Mesothelial cell of epicardium (in vitro differentiated cells): ENCODE measurements around the gene STK40. TPM values are rescaled to one million over a fixed set of nuclear protein-coding genes. Genes with fewer than 3 reads are reported as not detected.

Experiments used
- DNase-seq, 2 experiments: peaks; one replicate each; pipeline ENCODE4 v3.0.0; 2021; ENCODE audit warnings: low spot score in 2 of 2; ENCODE audit not compliant: unreplicated experiment in 2 of 2
- H3K27ac Mint-ChIP-seq: 2 replicates; pipeline ENCODE4 v1.8.0; 2021; ENCODE audit warnings: mixed read lengths
- H3K27me3 Mint-ChIP-seq: 2 replicates; pipeline ENCODE4 v1.8.0; 2021; ENCODE audit warnings: low read depth, mixed read lengths
- H3K36me3 Mint-ChIP-seq: 2 replicates; pipeline ENCODE4 v1.8.0; 2021; ENCODE audit warnings: mixed read lengths
- H3K4me1 Mint-ChIP-seq: 2 replicates; pipeline ENCODE4 v1.8.0; 2021; ENCODE audit warnings: mixed read lengths
- H3K4me3 Mint-ChIP-seq: 2 replicates; pipeline ENCODE4 v1.8.0; 2021; ENCODE audit warnings: mild to moderate bottlenecking, moderate library complexity, mixed read lengths
- H3K9me3 Mint-ChIP-seq: 2 replicates; pipeline ENCODE4 v1.8.0; 2021; ENCODE audit warnings: mixed read lengths
- CTCF ChIP-seq: fragments of 200-600 bp; sonication (generic); IDR thresholded peaks from one replicate; pipeline ENCODE4 v1.5.0; 2021; ENCODE audit warnings: antibody characterized with exemption; ENCODE audit not compliant: unreplicated experiment
- total RNA-seq: library from RNA; stranded (reverse); gene quantifications from 3 replicates; pipeline ENCODE4 v1.2.1, GENCODE V29; 2021

STK40 gene
- total RNA-seq, 1 donor from 2014 or later: 42.7 TPM

GRCh38 chr1:36349241-36349671 lies 36.5 kb downstream of the STK40 start:
- no peaks in the 10 kb centered on the region for H3K9me3 Mint-ChIP-seq
- no peak for DNase-seq
- no peak overlapping the region for H3K4me3 Mint-ChIP-seq
- H3K4me1 Mint-ChIP-seq: peaks cover 16% of the 10 kb centered on the region
- H3K27ac Mint-ChIP-seq: no peak overlapping the region
- no peak for TF ChIP-seq CTCF
- no peaks in the 10 kb centered on the region for H3K27me3 Mint-ChIP-seq
- peaks cover 27% of the 10 kb centered on the region for H3K36me3 Mint-ChIP-seq

GRCh38 chr1:36346741-36347370 lies 38.9 kb downstream of the STK40 start:
- peaks cover 24% of the 10 kb centered on the region for H3K36me3 Mint-ChIP-seq
- no peaks in the 10 kb centered on the region for H3K27me3 Mint-ChIP-seq
- no peaks in the 10 kb centered on the region for H3K9me3 Mint-ChIP-seq
- TF ChIP-seq CTCF: no peak
- peaks cover 7% of the 10 kb centered on the region for H3K4me1 Mint-ChIP-seq
- no peak for DNase-seq
- H3K4me3 Mint-ChIP-seq: no peak overlapping the region
- H3K27ac Mint-ChIP-seq: no peak overlapping the region

- no peak for DNase-seq
- H3K4me1 Mint-ChIP-seq: no peaks in the 10 kb centered on the region
- peaks cover 31% of the 10 kb centered on the region for H3K36me3 Mint-ChIP-seq
- H3K4me3 Mint-ChIP-seq: no peak overlapping the region
- no peak for TF ChIP-seq CTCF
- no peak overlapping the region for H3K27ac Mint-ChIP-seq
- no peaks in the 10 kb centered on the region for H3K27me3 Mint-ChIP-seq
- no peaks in the 10 kb centered on the region for H3K9me3 Mint-ChIP-seq
These were observed 40.4 kb downstream of the STK40 start for GRCh38 chr1:36345353-36345752.

GRCh38 chr1:36344395-36344680 lies 41.4 kb downstream of the STK40 start:
- Mint-ChIP-seq H3K4me1 (no peaks in the 10 kb centered on the region), H3K27me3 (no peaks in the 10 kb centered on the region), H3K27ac (no peak overlapping the region), H3K4me3 (no peak overlapping the region), H3K36me3 (peaks cover 31% of the 10 kb centered on the region), H3K9me3 (no peaks in the 10 kb centered on the region)
- DNase-seq: no peak
- TF ChIP-seq CTCF: no peak

GRCh38 chr1:36343651-36344394 lies 41.9 kb downstream of the STK40 start:
- no peaks in the 10 kb centered on the region for H3K27me3 Mint-ChIP-seq
- H3K4me3 Mint-ChIP-seq: no peak overlapping the region
- TF ChIP-seq CTCF: no peak
- H3K4me1 Mint-ChIP-seq: no peaks in the 10 kb centered on the region
- no peaks in the 10 kb centered on the region for H3K9me3 Mint-ChIP-seq
- DNase-seq: no peak
- H3K27ac Mint-ChIP-seq: no peak overlapping the region
- H3K36me3 Mint-ChIP-seq: peaks cover 31% of the 10 kb centered on the region
